HCT116 (cell line): Measurements from ENCODE around the gene DEPDC7. TPM values are rescaled to one million over a fixed set of nuclear protein-coding genes. Genes with fewer than 3 reads are reported as not detected.

ENCODE experiments used
- ATAC-seq: fragments of 200-7000 bp; cut with Tn5 transposase; 2 replicates; pipeline ENCODE4 v1.9.1; 2020; ENCODE audit warnings: mild to moderate bottlenecking, moderate library complexity
- BruUV-seq: library from RNA; stranded (reverse); fragments of 400-500 nt; replicated peaks from 2 replicates; lab custom pipeline; 2021; lab: Mats Ljungman, UMichigan
- CTCF ChIA-PET: fragments of 300-600 bp; sonication (Branson Sonifier 250); formaldehyde crosslinking; loops from one replicate; lab custom pipeline; 2021; ENCODE audit warnings: antibody characterized with exemption; lab: Charles Lee
- POLR2A ChIA-PET: fragments of 300-600, 350-600 bp; sonication (Branson Sonifier 250); formaldehyde crosslinking; loops from one replicate; lab custom pipeline; 2021; ENCODE audit warnings: antibody characterized with exemption; lab: Charles Lee
- RAD21 ChIA-PET, 2 experiments: fragments of 300-600 bp; sonication (Branson Sonifier 250); formaldehyde crosslinking; loops; one replicate each; lab custom pipeline; 2023; ENCODE audit warnings: low total read pairs in 2 of 2; ENCODE audit not compliant: uncharacterized antibody in 2 of 2, unreplicated experiment in 2 of 2, low non-redundant PET in 1 of 2; lab: Charles Lee
- DNase-seq: peaks from one replicate; pipeline ENCODE4 v3.0.0-alpha.2; 2010; ENCODE audit warnings: low read depth, low spot score
- H2AFZ ChIP-seq: fragments of 200-600 bp; shearing (Covaris generic), sonication (generic); 2 replicates; pipeline ENCODE4 v1.6.1; 2017; ENCODE audit warnings: low read depth, mixed run types, mixed read lengths, antibody characterized with exemption, low read length; ENCODE audit not compliant: poor library complexity, severe bottlenecking
- H3K27ac ChIP-seq: 2 replicates; pipeline ENCODE4 v1.5.1; 2012; ENCODE audit warnings: low read depth, low read length
- H3K27me3 ChIP-seq: fragments of 200-600 bp; sonication (generic); 2 replicates; pipeline ENCODE4 v1.6.1; 2016; ENCODE audit warnings: mixed run types, low read length, mixed read lengths; ENCODE audit not compliant: insufficient read depth
- H3K36me3 ChIP-seq, 2 experiments: fragments of 200-500 bp in 1 of 2; fragments of 200-600 bp in 1 of 2; sonication (Bioruptor generic) in 1 of 2; sonication (generic) in 1 of 2; 2 replicates each; pipeline versions ENCODE4 v1.5.1 to v1.6.1; 2014 to 2016; ENCODE audit warnings: low read length in 2 of 2, inconsistent platforms in 1 of 2, mixed read lengths in 1 of 2, mixed run types in 1 of 2; ENCODE audit not compliant: insufficient read depth in 2 of 2, control insufficient read depth in 1 of 2
- H3K4me1 ChIP-seq, 2 experiments: fragments of 200-600 bp in 1 of 2; sonication (generic) in 1 of 2; 2 replicates each; pipeline versions ENCODE4 v1.5.1 to v1.6.1; 2012 to 2017; ENCODE audit warnings: low read length in 2 of 2, inconsistent platforms in 1 of 2, mild to moderate bottlenecking in 1 of 2, mixed read lengths in 1 of 2, mixed run types in 1 of 2, moderate library complexity in 1 of 2; ENCODE audit not compliant: insufficient read depth in 2 of 2, control insufficient read depth in 1 of 2
- H3K4me2 ChIP-seq: fragments of 200-600 bp; sonication (generic); 2 replicates; pipeline ENCODE4 v1.6.1; 2017; ENCODE audit warnings: mixed run types, low read length, mixed read lengths
- H3K4me3 ChIP-seq, 2 experiments: fragments of 200-600 bp in 1 of 2; sonication (generic) in 1 of 2; replicated peaks in 1 of 2; 2 replicates each; pipeline ENCODE4 v1.5.1; 2011 to 2016; ENCODE audit warnings: low read length in 2 of 2, control low read depth in 1 of 2, low read depth in 1 of 2, mild to moderate bottlenecking in 1 of 2, mixed read lengths in 1 of 2, mixed run types in 1 of 2
- H3K79me2 ChIP-seq: fragments of 200-600 bp; sonication (generic); 2 replicates; pipeline ENCODE4 v1.6.1; 2017; ENCODE audit warnings: mild to moderate bottlenecking, mixed run types, low read length, moderate library complexity, mixed read lengths; ENCODE audit not compliant: insufficient read depth
- H3K9ac ChIP-seq: fragments of 200-600 bp; sonication (generic); 2 replicates; pipeline ENCODE4 v1.6.1; 2016; ENCODE audit warnings: low read length, mixed read lengths
- H3K9me2 ChIP-seq: fragments of 200-600 bp; sonication (generic), shearing (Covaris generic); 2 replicates; pipeline ENCODE4 v1.6.1; 2017; ENCODE audit warnings: mixed run types, mild to moderate bottlenecking, moderate library complexity; ENCODE audit not compliant: insufficient read depth
- H3K9me3 ChIP-seq, 2 experiments: fragments of 200-500 bp in 1 of 2; fragments of 200-600 bp in 1 of 2; sonication (Bioruptor generic) in 1 of 2; sonication (generic) in 1 of 2; 2 replicates each; pipeline ENCODE4 v1.6.1; 2014 to 2017; ENCODE audit warnings: low read length in 2 of 2, mixed read lengths in 2 of 2, inconsistent platforms in 1 of 2, low read depth in 1 of 2, mild to moderate bottlenecking in 1 of 2, mixed run types in 1 of 2, moderate library complexity in 1 of 2; ENCODE audit not compliant: control insufficient read depth in 1 of 2, insufficient read depth in 1 of 2
- H4K20me1 ChIP-seq: fragments of 200-600 bp; sonication (generic), shearing (Covaris generic); 2 replicates; pipeline ENCODE4 v1.6.1; 2017; ENCODE audit warnings: mixed run types, mild to moderate bottlenecking, moderate library complexity; ENCODE audit not compliant: insufficient read depth
- CTCF ChIP-seq, 3 experiments: fragments of 200-600 bp in 1 of 3; sonication (generic) in 1 of 3; IDR thresholded peaks in 2 of 3; conservative IDR thresholded peaks in 1 of 3; 2 replicates each; pipeline ENCODE4 v1.5.1; 2012 to 2017; ENCODE audit warnings: low read depth in 2 of 3, low read length in 2 of 3, antibody characterized with exemption in 1 of 3, borderline replicate concordance in 1 of 3, control low read depth in 1 of 3, mild to moderate bottlenecking in 1 of 3, mixed read lengths in 1 of 3, mixed run types in 1 of 3, moderate library complexity in 1 of 3; ENCODE audit not compliant: insufficient read depth in 1 of 3
- EGR1 ChIP-seq: IDR thresholded peaks from 2 replicates; pipeline ENCODE4 v1.6.1; 2012; ENCODE audit warnings: low read depth
- ELF1 ChIP-seq: IDR thresholded peaks from 2 replicates; pipeline ENCODE4 v1.6.1; 2012; ENCODE audit warnings: low read depth, borderline replicate concordance
- EZH2 ChIP-seq: fragments of 200-600 bp; sonication (generic); IDR thresholded peaks from 2 replicates; pipeline ENCODE4 v1.6.1; 2017; ENCODE audit warnings: antibody characterized with exemption, mixed run types
- FOSL1 ChIP-seq: IDR thresholded peaks from 2 replicates; pipeline ENCODE4 v1.6.1; 2012; ENCODE audit warnings: low read depth
- JUND ChIP-seq: IDR thresholded peaks from 2 replicates; pipeline ENCODE4 v1.6.1; 2012
- MAX ChIP-seq: IDR thresholded peaks from 2 replicates; pipeline ENCODE4 v1.6.1; 2012
- POLR2A ChIP-seq: IDR thresholded peaks from 2 replicates; pipeline ENCODE4 v1.7.0; 2011; ENCODE audit warnings: borderline replicate concordance; ENCODE audit not compliant: insufficient read depth, insufficient read length; ENCODE audit errors: extremely low read depth
- RAD21 ChIP-seq: IDR thresholded peaks from 2 replicates; pipeline ENCODE4 v1.6.1; 2012; ENCODE audit warnings: low read depth, mild to moderate bottlenecking
- SIN3A ChIP-seq: IDR thresholded peaks from 2 replicates; pipeline ENCODE4 v1.6.1; 2012; ENCODE audit warnings: low read depth
- SRF ChIP-seq: IDR thresholded peaks from 2 replicates; pipeline ENCODE4 v1.6.1; 2012; ENCODE audit warnings: low read depth
- TCF7L2 ChIP-seq: IDR thresholded peaks from 2 replicates; pipeline ENCODE4 v1.7.0; 2011; ENCODE audit warnings: borderline replicate concordance, inconsistent platforms; ENCODE audit not compliant: insufficient read depth, insufficient read length; ENCODE audit errors: extremely low read depth
- ZBTB33 ChIP-seq: IDR thresholded peaks from 2 replicates; pipeline ENCODE4 v1.6.1; 2011; ENCODE audit warnings: mild to moderate bottlenecking, low read length, moderate library complexity; ENCODE audit not compliant: insufficient replicate concordance; ENCODE audit errors: extremely low read depth
- ZNF274 ChIP-seq: fragments of 200-500 bp; sonication (Bioruptor generic); IDR thresholded peaks from 2 replicates; pipeline ENCODE4 v1.6.1; 2014; ENCODE audit warnings: mild to moderate bottlenecking, low read depth, low read length, inconsistent platforms
- intact Hi-C: fragments of 100-400 bp; cut with micrococcal nuclease; formaldehyde crosslinking; loops from 2 replicates; pipeline ENCODE4 v1.10.0; 2022
- total RNA-seq: library from RNA; stranded (reverse); gene quantifications from one replicate; pipeline ENCODE4 v1.2.1, GENCODE V29; 2021; ENCODE audit not compliant: unreplicated experiment

Gene DEPDC7
- total RNA-seq, 1 experiment from 2014 or later, result 7.3 TPM

- no peak overlapping the region for H3K27ac ChIP-seq
- no peak overlapping the region for H2AFZ ChIP-seq
- ChIA-PET CTCF (no interaction called here), RAD21 (no interaction called here), POLR2A (no interaction called here)
- H3K9ac ChIP-seq, result no peak overlapping the region
- no TSS peak for BruUV-seq
- no peak overlapping the region for H3K4me2 ChIP-seq
- TF ChIP-seq FOSL1 (no peak), ELF1 (no peak), RAD21 (no peak), JUND (no peak), EZH2 (no peak), CTCF (IDR thresholded peaks at IDR 0.05 in 2 of 3, conservative IDR thresholded peaks at IDR 0.05 in 1 of 3; ENCODE audit: borderline replicate concordance in 1 of 3, insufficient read depth in 1 of 3, low read depth in 2 of 3, low read length in 2 of 3) (no peak), TCF7L2 (no peak)
- intact Hi-C loops, result no loop called here
- H3K4me3 ChIP-seq, result no peak overlapping the region
- H3K9me3 ChIP-seq, result no peaks in the 10 kb centered on the region
- H3K9me2 ChIP-seq, result no peaks in the 10 kb centered on the region
- H3K36me3 ChIP-seq, result no peaks in the 10 kb centered on the region
- ATAC-seq, result no peak
- H3K79me2 ChIP-seq, result 0 out of 2 replicates have a peak, but pooled peaks cover 14% of the 10 kb centered on the region
- no peaks in the 10 kb centered on the region for H4K20me1 ChIP-seq
- DNase-seq, result no peak
- peaks cover 4 to 19% of the 10 kb centered on the region in 2 experiments; a peak in 3 of 4 replicates for H3K4me1 ChIP-seq
- no peaks in the 10 kb centered on the region for H3K27me3 ChIP-seq
These were observed 1.8 kb downstream of the DEPDC7 start for GRCh38 chr11:33017478-33017877.

GRCh38 chr11:33017965-33018364 lies 2.3 kb downstream of the DEPDC7 start:
- no peak for ATAC-seq
- Histone ChIP-seq H3K9me3 (no peaks in the 10 kb centered on the region), H3K9me2 (no peaks in the 10 kb centered on the region), H3K79me2 (0 out of 2 replicates have a peak, but pooled peaks cover 14% of the 10 kb centered on the region), H3K27me3 (no peaks in the 10 kb centered on the region), H3K4me2 (no peak overlapping the region), H3K4me3 (no peak overlapping the region), H3K27ac (no peak overlapping the region), H3K4me1 (peaks cover 4 to 19% of the 10 kb centered on the region in 2 experiments; a peak in 3 of 4 replicates), H3K9ac (no peak overlapping the region), H2AFZ (no peak overlapping the region), H3K36me3 (no peaks in the 10 kb centered on the region), H4K20me1 (no peaks in the 10 kb centered on the region)
- no peak for DNase-seq
- TF ChIP-seq CTCF (IDR thresholded peaks at IDR 0.05 in 2 of 3, conservative IDR thresholded peaks at IDR 0.05 in 1 of 3; ENCODE audit: borderline replicate concordance in 1 of 3, insufficient read depth in 1 of 3, low read depth in 2 of 3, low read length in 2 of 3) (no peak), ZNF274 (no peak), EGR1 (no peak), SIN3A (no peak), FOSL1 (no peak), MAX (no peak), POLR2A (no peak), ZBTB33 (no peak), SRF (no peak), EZH2 (no peak)
- POLR2A ChIA-PET, result no interaction called here
- intact Hi-C loops, result no loop called here
- CTCF ChIA-PET, result no interaction called here
- RAD21 ChIA-PET, result no interaction called here
- BruUV-seq, result no TSS peak
